ENCODE results near the gene CYB5RL. TPM values are rescaled to one million over a fixed set of nuclear protein-coding genes. Genes with fewer than 3 reads are reported as not detected.

The CYB5RL gene
- total RNA-seq, 1 experiment from 2014 or later = 13.1 TPM

DNA sequence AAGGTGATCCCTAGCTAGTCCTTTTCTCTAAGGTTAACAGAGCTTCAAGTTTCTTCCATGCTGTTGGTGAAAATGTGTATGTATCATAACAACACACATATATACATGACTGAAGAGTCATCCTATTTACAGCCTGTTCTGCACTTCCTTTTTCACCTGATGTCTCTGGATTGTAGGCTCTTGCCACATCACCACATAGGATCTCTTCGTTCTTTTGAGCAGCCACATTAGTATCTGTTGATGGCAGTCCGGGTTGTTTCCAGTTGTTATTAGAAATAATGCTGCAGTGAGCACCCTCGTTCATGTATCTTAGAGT is 19.8 kb upstream of the CYB5RL start:
- CTCF ChIA-PET = interaction anchor here (1.0 to 1.7 kb wide), 3 partner anchors 38 to 270 kb away, joined by 3 to 7 read pairs (median 6); no protein-coding TSS in a partner anchor
- Mint-ChIP-seq H3K4me3 (no peak overlapping the region), H3K27me3 (ENCODE audit: low read depth) (no peaks in the 10 kb centered on the region), H3K27ac (peak overlapping the region; percentile 70), H3K36me3 (peaks cover 47% of the 10 kb centered on the region), H3K4me1 (peaks cover 13% of the 10 kb centered on the region), H3K9me3 (no peaks in the 10 kb centered on the region)
- DNase-seq (ENCODE audit: low spot score) = no peak
- POLR2A ChIA-PET = interaction anchor here (1.1 kb wide), 1 partner anchor 187 kb away, joined by 4 read pairs; the partner anchor contains the start of gene SSBP3
- TF ChIP-seq, protein P1, sequence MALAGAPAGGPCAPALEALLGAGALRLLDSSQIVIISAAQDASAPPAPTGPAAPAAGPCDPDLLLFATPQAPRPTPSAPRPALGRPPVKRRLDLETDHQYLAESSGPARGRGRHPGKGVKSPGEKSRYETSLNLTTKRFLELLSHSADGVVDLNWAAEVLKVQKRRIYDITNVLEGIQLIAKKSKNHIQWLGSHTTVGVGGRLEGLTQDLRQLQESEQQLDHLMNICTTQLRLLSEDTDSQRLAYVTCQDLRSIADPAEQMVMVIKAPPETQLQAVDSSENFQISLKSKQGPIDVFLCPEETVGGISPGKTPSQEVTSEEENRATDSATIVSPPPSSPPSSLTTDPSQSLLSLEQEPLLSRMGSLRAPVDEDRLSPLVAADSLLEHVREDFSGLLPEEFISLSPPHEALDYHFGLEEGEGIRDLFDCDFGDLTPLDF (CRISPR knock-in tag; IDR thresholded peaks at IDR 0.05) = no peak
- no peak for ATAC-seq

DNA sequence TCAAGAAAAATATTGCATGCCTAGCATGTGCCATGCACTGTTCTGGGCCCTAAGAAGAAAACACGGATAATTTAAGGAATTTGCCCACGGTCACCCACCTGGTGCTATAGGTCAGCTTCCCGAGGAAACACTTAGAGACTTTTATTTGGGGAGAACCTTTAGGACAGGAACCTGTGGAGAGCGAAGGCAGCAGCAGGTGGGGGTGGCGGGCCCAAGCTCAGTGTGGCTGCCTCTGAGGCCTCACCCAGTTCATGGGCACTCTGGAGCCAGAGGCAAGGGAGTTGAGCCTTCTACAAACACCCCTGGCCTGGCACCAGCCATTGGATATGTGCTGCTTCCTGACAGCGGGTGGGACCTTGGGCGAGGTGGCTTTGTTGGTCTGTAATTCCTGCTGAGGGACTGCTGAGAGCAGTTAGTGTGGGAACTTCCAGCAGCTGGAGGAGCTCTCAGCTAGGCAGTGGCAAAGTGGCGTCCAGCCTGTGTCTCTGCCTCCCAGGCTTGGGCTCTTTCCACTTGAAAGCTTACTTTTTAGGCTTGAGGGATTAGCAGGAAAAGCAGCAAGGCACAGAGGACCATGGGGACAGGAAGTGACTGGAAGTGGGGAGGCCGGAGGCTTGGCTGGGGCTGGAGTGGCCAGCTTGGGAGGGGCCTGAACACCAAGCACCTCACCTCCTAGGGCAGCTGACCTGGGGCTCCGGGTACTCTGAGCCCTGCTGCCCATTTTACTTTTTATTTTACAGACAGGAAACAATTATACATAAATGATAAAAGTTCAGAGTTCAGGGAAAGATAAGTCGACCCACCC is 19.3 kb upstream of the CYB5RL start:
- Mint-ChIP-seq H3K36me3 (peaks cover 52% of the 10 kb centered on the region), H3K4me3 (no peak overlapping the region), H3K27ac (peak overlapping the region; percentile 53; the same call in 1 of the 2 replicates), H3K4me1 (peaks cover 13% of the 10 kb centered on the region), H3K9me3 (no peaks in the 10 kb centered on the region), H3K27me3 (ENCODE audit: low read depth) (no peaks in the 10 kb centered on the region)
- DNase-seq (ENCODE audit: low spot score) (no peak), ATAC-seq (no peak)
- POLR2A ChIA-PET = interaction anchor here (1.1 kb wide), 1 partner anchor 188 kb away, joined by 4 read pairs; the partner anchor contains the start of gene SSBP3
- TF ChIP-seq, protein P2, sequence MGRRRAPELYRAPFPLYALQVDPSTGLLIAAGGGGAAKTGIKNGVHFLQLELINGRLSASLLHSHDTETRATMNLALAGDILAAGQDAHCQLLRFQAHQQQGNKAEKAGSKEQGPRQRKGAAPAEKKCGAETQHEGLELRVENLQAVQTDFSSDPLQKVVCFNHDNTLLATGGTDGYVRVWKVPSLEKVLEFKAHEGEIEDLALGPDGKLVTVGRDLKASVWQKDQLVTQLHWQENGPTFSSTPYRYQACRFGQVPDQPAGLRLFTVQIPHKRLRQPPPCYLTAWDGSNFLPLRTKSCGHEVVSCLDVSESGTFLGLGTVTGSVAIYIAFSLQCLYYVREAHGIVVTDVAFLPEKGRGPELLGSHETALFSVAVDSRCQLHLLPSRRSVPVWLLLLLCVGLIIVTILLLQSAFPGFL (CRISPR knock-in tag; IDR thresholded peaks at IDR 0.05; ENCODE audit: borderline replicate concordance) = no peak
- TF ChIP-seq GRHL2 (CRISPR knock-in tag; IDR thresholded peaks at IDR 0.05; ENCODE audit: insufficient replicate concordance, severe bottlenecking) = no peak
- TF ChIP-seq, protein P3, sequence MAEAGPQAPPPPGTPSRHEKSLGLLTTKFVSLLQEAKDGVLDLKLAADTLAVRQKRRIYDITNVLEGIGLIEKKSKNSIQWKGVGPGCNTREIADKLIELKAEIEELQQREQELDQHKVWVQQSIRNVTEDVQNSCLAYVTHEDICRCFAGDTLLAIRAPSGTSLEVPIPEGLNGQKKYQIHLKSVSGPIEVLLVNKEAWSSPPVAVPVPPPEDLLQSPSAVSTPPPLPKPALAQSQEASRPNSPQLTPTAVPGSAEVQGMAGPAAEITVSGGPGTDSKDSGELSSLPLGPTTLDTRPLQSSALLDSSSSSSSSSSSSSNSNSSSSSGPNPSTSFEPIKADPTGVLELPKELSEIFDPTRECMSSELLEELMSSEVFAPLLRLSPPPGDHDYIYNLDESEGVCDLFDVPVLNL (CRISPR knock-in tag; IDR thresholded peaks at IDR 0.05; ENCODE audit: borderline replicate concordance, low read depth) = no peak
- TF ChIP-seq, protein P4, sequence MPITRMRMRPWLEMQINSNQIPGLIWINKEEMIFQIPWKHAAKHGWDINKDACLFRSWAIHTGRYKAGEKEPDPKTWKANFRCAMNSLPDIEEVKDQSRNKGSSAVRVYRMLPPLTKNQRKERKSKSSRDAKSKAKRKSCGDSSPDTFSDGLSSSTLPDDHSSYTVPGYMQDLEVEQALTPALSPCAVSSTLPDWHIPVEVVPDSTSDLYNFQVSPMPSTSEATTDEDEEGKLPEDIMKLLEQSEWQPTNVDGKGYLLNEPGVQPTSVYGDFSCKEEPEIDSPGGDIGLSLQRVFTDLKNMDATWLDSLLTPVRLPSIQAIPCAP (CRISPR knock-in tag; IDR thresholded peaks at IDR 0.05) = no peak
- TF ChIP-seq GTF2I (CRISPR knock-in tag; conservative IDR thresholded peaks at IDR 0.05) = no peak
- no peak for TF ChIP-seq SP1 (CRISPR knock-in tag; conservative IDR thresholded peaks at IDR 0.05)
- TF ChIP-seq, protein P1 (CRISPR knock-in tag; IDR thresholded peaks at IDR 0.05) = no peak
- TF ChIP-seq ZNF317 (CRISPR knock-in tag; IDR thresholded peaks at IDR 0.05; ENCODE audit: borderline replicate concordance, low read depth) = no peak
- TF ChIP-seq, protein P5, sequence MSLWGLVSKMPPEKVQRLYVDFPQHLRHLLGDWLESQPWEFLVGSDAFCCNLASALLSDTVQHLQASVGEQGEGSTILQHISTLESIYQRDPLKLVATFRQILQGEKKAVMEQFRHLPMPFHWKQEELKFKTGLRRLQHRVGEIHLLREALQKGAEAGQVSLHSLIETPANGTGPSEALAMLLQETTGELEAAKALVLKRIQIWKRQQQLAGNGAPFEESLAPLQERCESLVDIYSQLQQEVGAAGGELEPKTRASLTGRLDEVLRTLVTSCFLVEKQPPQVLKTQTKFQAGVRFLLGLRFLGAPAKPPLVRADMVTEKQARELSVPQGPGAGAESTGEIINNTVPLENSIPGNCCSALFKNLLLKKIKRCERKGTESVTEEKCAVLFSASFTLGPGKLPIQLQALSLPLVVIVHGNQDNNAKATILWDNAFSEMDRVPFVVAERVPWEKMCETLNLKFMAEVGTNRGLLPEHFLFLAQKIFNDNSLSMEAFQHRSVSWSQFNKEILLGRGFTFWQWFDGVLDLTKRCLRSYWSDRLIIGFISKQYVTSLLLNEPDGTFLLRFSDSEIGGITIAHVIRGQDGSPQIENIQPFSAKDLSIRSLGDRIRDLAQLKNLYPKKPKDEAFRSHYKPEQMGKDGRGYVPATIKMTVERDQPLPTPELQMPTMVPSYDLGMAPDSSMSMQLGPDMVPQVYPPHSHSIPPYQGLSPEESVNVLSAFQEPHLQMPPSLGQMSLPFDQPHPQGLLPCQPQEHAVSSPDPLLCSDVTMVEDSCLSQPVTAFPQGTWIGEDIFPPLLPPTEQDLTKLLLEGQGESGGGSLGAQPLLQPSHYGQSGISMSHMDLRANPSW (CRISPR knock-in tag; conservative IDR thresholded peaks at IDR 0.05; ENCODE audit: low read depth) = no peak
- no peak for TF ChIP-seq PRRX2 (CRISPR knock-in tag; IDR thresholded peaks at IDR 0.05)
- TF ChIP-seq, protein P6, sequence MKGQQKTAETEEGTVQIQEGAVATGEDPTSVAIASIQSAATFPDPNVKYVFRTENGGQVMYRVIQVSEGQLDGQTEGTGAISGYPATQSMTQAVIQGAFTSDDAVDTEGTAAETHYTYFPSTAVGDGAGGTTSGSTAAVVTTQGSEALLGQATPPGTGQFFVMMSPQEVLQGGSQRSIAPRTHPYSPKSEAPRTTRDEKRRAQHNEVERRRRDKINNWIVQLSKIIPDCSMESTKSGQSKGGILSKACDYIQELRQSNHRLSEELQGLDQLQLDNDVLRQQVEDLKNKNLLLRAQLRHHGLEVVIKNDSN (CRISPR knock-in tag; IDR thresholded peaks at IDR 0.05) = no peak
- TF ChIP-seq, protein P7, sequence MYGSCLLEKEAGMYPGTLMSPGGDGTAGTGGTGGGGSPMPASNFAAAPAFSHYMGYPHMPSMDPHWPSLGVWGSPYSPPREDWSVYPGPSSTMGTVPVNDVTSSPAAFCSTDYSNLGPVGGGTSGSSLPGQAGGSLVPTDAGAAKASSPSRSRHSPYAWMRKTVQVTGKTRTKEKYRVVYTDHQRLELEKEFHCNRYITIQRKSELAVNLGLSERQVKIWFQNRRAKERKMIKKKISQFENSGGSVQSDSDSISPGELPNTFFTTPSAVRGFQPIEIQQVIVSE (CRISPR knock-in tag; IDR thresholded peaks at IDR 0.05; ENCODE audit: borderline replicate concordance) = no peak
- no peak for TF ChIP-seq CREM (CRISPR knock-in tag; IDR thresholded peaks at IDR 0.05)
- CTCF ChIA-PET = interaction anchor here (1.0 to 1.7 kb wide), 2 partner anchors 97 to 270 kb away, joined by 3 to 7 read pairs; no protein-coding TSS in a partner anchor

All from WTC11 (cell line).